Liver (tissue), 9 donors: ENCODE measurements around the gene SS18L1. TPM values are rescaled to one million over a fixed set of nuclear protein-coding genes. Genes with fewer than 3 reads are reported as not detected.

Experiments used
- DNase-seq: peaks from one replicate; pipeline ENCODE4 v3.0.0-alpha.2; 2017; ENCODE audit warnings: low spot score
- H3K27ac ChIP-seq, 2 donors: one replicate each; pipeline ENCODE4 v1.7.0; 2013; ENCODE audit warnings: inconsistent platforms in 2 of 2, low read length in 2 of 2, control low read depth in 1 of 2, low read depth in 1 of 2, mild to moderate bottlenecking in 1 of 2
- H3K27me3 ChIP-seq, 4 donors: one replicate each; pipeline versions ENCODE4 v1.6.1 to v1.7.0; 2013; ENCODE audit warnings: low read length in 3 of 4, inconsistent platforms in 1 of 4, mild to moderate bottlenecking in 1 of 4, moderate library complexity in 1 of 4; ENCODE audit not compliant: control insufficient read depth in 4 of 4, insufficient read depth in 4 of 4
- H3K36me3 ChIP-seq, 4 donors: one replicate each; pipeline versions ENCODE4 v1.6.1 to v1.7.0; 2013; ENCODE audit warnings: low read length in 3 of 4, mild to moderate bottlenecking in 3 of 4, low read depth in 1 of 4, moderate library complexity in 1 of 4; ENCODE audit not compliant: control insufficient read depth in 4 of 4, insufficient read depth in 3 of 4
- H3K4me1 ChIP-seq, 4 donors: one replicate each; pipeline versions ENCODE4 v1.6.1 to v1.7.0; 2013; ENCODE audit warnings: low read length in 3 of 4, mild to moderate bottlenecking in 3 of 4, moderate library complexity in 1 of 4; ENCODE audit not compliant: control insufficient read depth in 4 of 4, insufficient read depth in 4 of 4
- H3K4me3 ChIP-seq, 3 donors: one replicate each; pipeline versions ENCODE4 v1.6.1 to v1.7.0; 2013; ENCODE audit warnings: low read length in 3 of 3, control low read depth in 1 of 3, low read depth in 1 of 3, mild to moderate bottlenecking in 1 of 3
- H3K9ac ChIP-seq, 2 donors: one replicate each; pipeline ENCODE4 v1.7.0; 2013; ENCODE audit warnings: low read length in 2 of 2, mild to moderate bottlenecking in 2 of 2, moderate library complexity in 2 of 2, control low read depth in 1 of 2, low read depth in 1 of 2
- H3K9me3 ChIP-seq, 4 donors: one replicate each; pipeline versions ENCODE4 v1.6.1 to v1.7.0; 2013; ENCODE audit warnings: low read length in 3 of 4; ENCODE audit not compliant: control insufficient read depth in 4 of 4
- ATF3 ChIP-seq: IDR thresholded peaks from 2 replicates; pipeline ENCODE4 v1.6.1; 2016; ENCODE audit warnings: antibody characterized with exemption
- EGR1 ChIP-seq, 2 donors: IDR thresholded peaks; 2 replicates each; pipeline ENCODE4 v1.6.1; 2016 to 2018; ENCODE audit warnings: antibody characterized with exemption in 2 of 2, low read depth in 2 of 2
- FOXA1 ChIP-seq: IDR thresholded peaks from 2 replicates; pipeline ENCODE4 v1.6.1; 2016; ENCODE audit warnings: antibody characterized with exemption
- FOXA2 ChIP-seq: IDR thresholded peaks from 2 replicates; pipeline ENCODE4 v1.6.1; 2016; ENCODE audit warnings: antibody characterized with exemption
- GABPA ChIP-seq, 2 donors: IDR thresholded peaks in 1 of 2; conservative IDR thresholded peaks in 1 of 2; 2 replicates each; pipeline ENCODE4 v1.6.1; 2016; ENCODE audit warnings: antibody characterized with exemption in 2 of 2, mild to moderate bottlenecking in 1 of 2, moderate library complexity in 1 of 2
- HNF4A ChIP-seq, 2 donors: conservative IDR thresholded peaks; 2 replicates each; pipeline ENCODE4 v1.6.1; 2016; ENCODE audit warnings: antibody characterized with exemption in 2 of 2, mild to moderate bottlenecking in 2 of 2
- HNF4G ChIP-seq: IDR thresholded peaks from 2 replicates; pipeline ENCODE4 v1.6.1; 2016; ENCODE audit warnings: antibody characterized with exemption
- JUND ChIP-seq, 2 donors: IDR thresholded peaks; 2 replicates each; pipeline ENCODE4 v1.6.1; 2016; ENCODE audit warnings: antibody characterized with exemption in 2 of 2
- MAX ChIP-seq: IDR thresholded peaks from 2 replicates; pipeline ENCODE4 v1.6.1; 2016; ENCODE audit warnings: antibody characterized with exemption
- NR2F2 ChIP-seq: IDR thresholded peaks from 2 replicates; pipeline ENCODE4 v1.6.1; 2016; ENCODE audit warnings: antibody characterized with exemption
- RAD21 ChIP-seq, 2 donors: IDR thresholded peaks; 2 replicates each; pipeline ENCODE4 v1.6.1; 2016; ENCODE audit warnings: antibody characterized with exemption in 2 of 2, mild to moderate bottlenecking in 2 of 2
- REST ChIP-seq: IDR thresholded peaks from 2 replicates; pipeline ENCODE4 v1.6.1; 2016; ENCODE audit warnings: antibody characterized with exemption, mild to moderate bottlenecking
- RXRA ChIP-seq, 2 donors: IDR thresholded peaks; 2 replicates each; pipeline ENCODE4 v1.6.1; 2017 to 2018; ENCODE audit warnings: antibody characterized with exemption in 2 of 2, mild to moderate bottlenecking in 1 of 2
- SP1 ChIP-seq: IDR thresholded peaks from 2 replicates; pipeline ENCODE4 v1.6.1; 2018; ENCODE audit warnings: antibody characterized with exemption, mild to moderate bottlenecking
- TAF1 ChIP-seq: conservative IDR thresholded peaks from 2 replicates; pipeline ENCODE4 v1.6.1; 2016; ENCODE audit warnings: antibody characterized with exemption, mild to moderate bottlenecking
- YY1 ChIP-seq: IDR thresholded peaks from 2 replicates; pipeline ENCODE4 v1.6.1; 2016; ENCODE audit warnings: antibody characterized with exemption, mild to moderate bottlenecking
- ZBTB33 ChIP-seq: IDR thresholded peaks from 2 replicates; pipeline ENCODE4 v1.6.1; 2016; ENCODE audit warnings: antibody characterized with exemption
- WGBS: extraction: QIAGEN DNeasy Blood & Tissue Kit; methylation state at CpG from one replicate; pipeline ENCODE4 v1.1.7; 2013; 5-methylcytosine and 5-hydroxymethylcytosine counted together
- polyA plus RNA-seq, 2 donors: library from polyadenylated mRNA; stranded (reverse) in 1 of 2; unstranded in 1 of 2; fragments of 200-250 nt in 1 of 2; fragments of >200 nt in 1 of 2; fragmentation: Nextera tagmentation in 1 of 2; extraction: Ambion mirVana in 1 of 2; gene quantifications; one replicate each; pipeline versions ENCODE4 v1.2.1 to v1.2.3, GENCODE V29; 2013 to 2015
- total RNA-seq, 2 donors: library from RNA; depleted of rRNA; stranded (reverse); fragments of >200 nt; gene quantifications; one replicate each; pipeline ENCODE4 v1.2.3, GENCODE V29; 2014
- TF ChIP-seq, protein P1 (sequence below): fragments of 150-350 bp; IDR thresholded peaks from 2 replicates; pipeline ENCODE4 v1.5.1; 2017; ENCODE audit warnings: improper control_type of control experiment, low read depth, low read length; ENCODE audit not compliant: missing input control
- donor health status: healthy.
- donor health status: healthy.
- donor health status: healthy.
- donor health status: healthy.
- donor health status: healthy.

SS18L1 gene
- total and polyA plus RNA-seq, 4 donors: 6.1 to 24.3 (median 16.7) TPM

- H3K36me3 ChIP-seq: peaks cover 17 to 32% (median 26%) of the 10 kb centered on the region in 4 donors
Measured at GRCh38 chr20:62195075-62195405, 51.5 kb downstream of the SS18L1 start.

More at GRCh38 chr20:62195075-62195405, 51.5 kb downstream of the SS18L1 start:
- Histone ChIP-seq H3K9me3 (no peaks in the 10 kb centered on the region), H3K4me1 (peaks cover 0 to 11% (median 4%) of the 10 kb centered on the region in 4 donors), H3K4me3 (no peak overlapping the region), H3K27me3 (no peaks in the 10 kb centered on the region), H3K9ac (no peak overlapping the region), H3K27ac (no peak overlapping the region)
- DNase-seq: no peak
- TF ChIP-seq REST (no peak), ATF3 (no peak), JUND (IDR thresholded peaks at IDR 0.05) (no peak), MAX (no peak), TAF1 (no peak), HNF4G (no peak), YY1 (no peak), HNF4A (conservative IDR thresholded peaks at IDR 0.05) (no peak), ZBTB33 (no peak), RAD21 (IDR thresholded peaks at IDR 0.05) (no peak), GABPA (IDR thresholded peaks at IDR 0.05 in 1 of 2, conservative IDR thresholded peaks at IDR 0.05 in 1 of 2) (no peak), SP1 (no peak), RXRA (IDR thresholded peaks at IDR 0.05) (no peak), FOXA1 (no peak), NR2F2 (no peak), EGR1 (IDR thresholded peaks at IDR 0.05; ENCODE audit: low read depth in 2 of 2) (no peak), FOXA2 (no peak)
- TF ChIP-seq, protein P1, sequence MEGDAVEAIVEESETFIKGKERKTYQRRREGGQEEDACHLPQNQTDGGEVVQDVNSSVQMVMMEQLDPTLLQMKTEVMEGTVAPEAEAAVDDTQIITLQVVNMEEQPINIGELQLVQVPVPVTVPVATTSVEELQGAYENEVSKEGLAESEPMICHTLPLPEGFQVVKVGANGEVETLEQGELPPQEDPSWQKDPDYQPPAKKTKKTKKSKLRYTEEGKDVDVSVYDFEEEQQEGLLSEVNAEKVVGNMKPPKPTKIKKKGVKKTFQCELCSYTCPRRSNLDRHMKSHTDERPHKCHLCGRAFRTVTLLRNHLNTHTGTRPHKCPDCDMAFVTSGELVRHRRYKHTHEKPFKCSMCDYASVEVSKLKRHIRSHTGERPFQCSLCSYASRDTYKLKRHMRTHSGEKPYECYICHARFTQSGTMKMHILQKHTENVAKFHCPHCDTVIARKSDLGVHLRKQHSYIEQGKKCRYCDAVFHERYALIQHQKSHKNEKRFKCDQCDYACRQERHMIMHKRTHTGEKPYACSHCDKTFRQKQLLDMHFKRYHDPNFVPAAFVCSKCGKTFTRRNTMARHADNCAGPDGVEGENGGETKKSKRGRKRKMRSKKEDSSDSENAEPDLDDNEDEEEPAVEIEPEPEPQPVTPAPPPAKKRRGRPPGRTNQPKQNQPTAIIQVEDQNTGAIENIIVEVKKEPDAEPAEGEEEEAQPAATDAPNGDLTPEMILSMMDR: no peak
- 90% methylated on average over 8 of the region's 8 CpGs for WGBS
